ENCODE data around the gene TMED5. TPM values are rescaled to one million over a fixed set of nuclear protein-coding genes. Genes with fewer than 3 reads are reported as not detected.
"Not testable (repeated sequence)": the region's sequence is repeated elsewhere in the genome, so short reads cannot be mapped to it uniquely, and the experiment has no call there.

Gene TMED5
- total RNA-seq: 59.9 TPM
- long read RNA-seq, full-length matches to known transcripts: 57 of 61 reads
- long read RNA-seq, partial matches to known transcripts: 0 of 61 reads
- long read RNA-seq, other reads (novel, unspliced or antisense): 4 of 61 reads

DNA sequence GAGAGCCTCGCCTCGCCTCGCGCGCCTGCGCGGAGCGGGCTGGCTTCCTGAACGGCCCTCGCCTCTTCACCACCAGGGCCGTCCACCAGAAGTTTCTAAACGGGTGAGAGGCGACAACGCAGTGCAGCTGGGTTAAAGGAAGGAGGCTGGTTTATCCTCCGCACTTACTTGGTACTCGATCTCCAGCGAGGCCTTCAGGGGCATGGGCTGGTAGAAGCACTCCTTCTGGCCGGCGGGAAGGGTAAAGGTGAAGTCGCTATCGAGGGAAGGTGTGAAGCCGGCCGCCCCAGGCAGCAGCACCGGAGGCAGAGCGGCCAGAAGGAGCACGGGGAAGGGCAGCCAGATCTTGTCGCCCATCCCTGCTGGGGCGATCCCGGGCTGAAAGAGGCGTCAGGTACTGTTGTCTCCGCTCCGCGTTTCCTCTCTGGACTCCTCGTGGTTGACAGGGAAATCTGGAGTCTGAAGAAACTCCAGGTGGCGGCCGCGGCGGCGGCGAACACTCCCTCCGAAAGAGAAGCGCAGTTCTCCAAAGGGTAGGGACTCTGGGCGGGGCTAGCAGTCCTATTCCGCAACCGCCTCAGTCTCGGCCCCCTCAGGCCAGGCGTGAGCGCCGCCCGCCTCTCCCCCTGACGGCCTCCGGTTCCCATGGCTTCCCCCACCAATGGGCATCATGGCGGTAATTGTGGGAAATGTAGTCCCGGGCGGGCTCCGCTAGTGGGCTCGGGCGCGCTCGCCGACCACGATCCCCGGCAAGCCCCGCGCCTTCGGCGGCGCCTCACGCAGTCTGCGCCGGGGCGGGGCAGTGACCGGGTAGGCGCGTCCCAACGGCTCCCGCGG lies at the start of gene TMED5:
TSS of gene TMED5 (minus strand) at position 528 of the 837 bp plus-strand sequence. CDS start at position 357, 171 bp downstream.
- DNase-seq (ENCODE audit: missing footprints) (peak; percentile 98), ATAC-seq (peak; percentile 99)
- intact Hi-C loops (cut with DNase I): loop anchor here (1.0 kb wide), 1 partner anchor 101 kb away; the partner anchor contains the start of gene MTF2

DNA sequence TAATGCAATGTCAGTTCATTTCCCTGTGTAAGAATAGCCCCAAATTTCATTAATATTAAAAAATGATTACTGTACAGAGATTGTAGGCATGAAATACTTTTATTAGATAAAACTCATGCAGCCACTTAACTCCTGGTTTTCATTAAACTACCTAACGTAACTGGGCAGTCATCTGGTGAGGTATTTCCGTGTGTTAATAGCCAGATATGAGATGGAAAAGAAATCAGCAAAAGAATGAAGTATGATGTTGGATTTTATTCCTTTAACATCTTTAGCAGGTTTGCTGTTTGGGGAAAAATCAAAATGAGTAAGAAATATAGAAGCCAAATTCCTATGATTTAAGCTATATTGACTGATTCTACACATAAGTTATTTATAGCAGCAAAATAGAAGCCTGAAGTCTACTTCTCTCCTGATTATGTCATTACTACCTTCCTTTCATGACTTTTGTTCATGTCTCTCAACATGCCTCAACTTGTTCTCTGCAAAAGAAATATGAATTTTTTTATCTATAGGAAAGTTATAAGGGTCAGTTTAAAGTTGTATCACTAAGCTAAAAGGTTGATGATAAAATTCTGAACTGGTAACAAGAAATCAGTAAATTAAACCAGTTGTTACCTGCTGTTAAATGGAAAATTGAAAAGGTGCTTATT lies 42.9 kb upstream of the TMED5 start:
- ATAC-seq: no peak
- intact Hi-C loops (cut with DNase I): no loop called here
- no peak for DNase-seq (ENCODE audit: missing footprints)

DNA sequence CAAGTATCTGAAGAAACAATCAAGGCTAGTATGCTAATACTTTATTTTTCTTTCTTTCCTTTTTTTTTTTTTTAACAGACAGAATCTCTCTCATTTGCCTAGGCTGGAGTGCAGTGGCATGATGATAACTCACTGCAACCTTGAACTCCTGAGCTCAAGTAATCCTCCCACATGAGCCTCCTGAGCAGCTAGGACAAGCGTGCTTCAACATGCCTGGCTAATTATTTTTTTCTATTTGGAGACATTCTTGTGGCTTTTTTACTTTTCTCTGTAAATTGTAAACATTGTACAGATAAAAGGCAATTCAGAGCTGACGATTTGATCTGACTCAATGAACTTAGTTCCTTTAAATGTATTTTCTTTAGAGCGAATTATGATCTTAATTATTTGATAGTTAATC lies 41.7 kb upstream of the TMED5 start:
- DNase-seq (ENCODE audit: missing footprints) (no peak), ATAC-seq (no peak)
- intact Hi-C loops (cut with DNase I): no loop called here

DNA sequence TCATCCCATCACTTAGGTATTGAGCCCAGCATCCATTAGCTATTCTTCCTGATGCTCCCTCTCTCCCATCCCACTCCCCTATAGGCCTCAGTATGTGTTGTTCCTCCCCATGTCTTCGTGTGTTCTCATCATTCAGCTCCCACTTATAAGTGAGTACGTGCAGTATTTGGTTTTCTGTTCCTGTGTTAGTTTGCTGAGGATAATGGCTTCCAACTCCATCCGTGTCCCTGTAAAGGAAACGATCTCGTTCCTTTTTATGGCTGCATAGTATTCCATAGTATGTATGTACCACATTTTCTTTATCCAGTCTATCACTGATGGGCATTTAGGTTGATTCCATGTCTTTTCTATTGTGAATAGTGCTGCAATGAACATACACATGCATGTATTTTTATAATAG lies 40.5 kb upstream of the TMED5 start:
- intact Hi-C loops (cut with DNase I); ATAC-seq; DNase-seq (ENCODE audit: missing footprints): not testable (repeated sequence)

DNA sequence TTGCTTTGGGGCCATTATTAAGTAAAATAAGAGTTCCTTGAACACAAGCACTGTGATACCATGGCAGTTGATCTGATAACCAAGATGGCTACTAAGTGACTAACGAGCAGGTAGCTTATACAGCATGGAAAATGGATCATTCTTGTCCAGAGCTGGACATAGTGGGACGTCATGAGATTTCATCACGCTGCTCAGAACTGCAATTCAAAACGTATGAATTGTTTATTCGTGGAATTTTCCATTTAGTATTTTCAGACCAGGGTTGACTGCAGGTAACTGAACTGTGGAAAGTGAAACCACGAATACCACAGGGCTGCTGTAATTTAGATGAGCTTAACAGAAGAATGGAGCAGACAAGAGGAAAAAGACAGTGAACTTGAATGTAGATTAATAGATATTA lies 39.2 kb upstream of the TMED5 start:
- intact Hi-C loops (cut with DNase I): no loop called here
- ATAC-seq: no peak
- no peak for DNase-seq (ENCODE audit: missing footprints)

DNA sequence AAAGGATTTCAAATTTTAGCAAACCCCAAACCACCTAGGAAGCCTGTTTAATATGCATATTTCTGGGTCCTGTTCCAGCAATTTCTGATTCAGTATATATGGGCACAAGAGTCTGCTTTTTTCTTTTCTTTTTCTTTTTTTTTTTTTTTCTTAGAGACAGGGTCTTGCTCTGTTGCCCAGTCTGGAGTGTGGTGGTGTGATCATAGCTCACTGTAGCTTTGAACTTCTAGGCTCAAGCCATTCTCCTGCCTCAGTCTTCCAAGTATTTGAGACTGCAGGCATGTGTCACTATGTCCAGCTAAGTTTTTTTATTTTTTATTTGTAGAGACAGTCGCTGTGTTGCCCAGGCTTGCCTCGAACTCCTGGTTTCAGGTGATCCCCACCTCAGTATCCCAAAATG lies 35.1 kb upstream of the TMED5 start:
- intact Hi-C loops (cut with DNase I): no loop called here
- no peak for ATAC-seq
- DNase-seq (ENCODE audit: missing footprints): no peak

DNA sequence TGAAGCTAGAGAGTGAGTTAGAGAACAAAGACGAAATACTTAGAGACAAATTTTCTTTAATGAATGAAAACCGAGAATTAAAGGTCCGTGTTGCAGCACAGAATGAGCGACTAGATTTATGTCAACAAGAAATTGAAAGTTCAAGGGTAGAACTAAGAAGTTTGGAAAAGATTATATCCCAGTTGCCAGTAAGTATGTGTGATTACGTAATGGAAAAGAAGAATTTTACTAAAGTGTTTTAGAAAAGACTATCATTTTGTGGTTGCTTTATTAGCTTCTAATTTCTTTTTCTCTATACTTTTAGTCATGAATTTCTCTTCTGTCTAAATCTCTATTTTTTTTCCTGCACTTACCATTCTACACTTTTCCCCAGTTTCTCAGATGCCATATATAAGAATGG lies 27.0 kb upstream of the TMED5 start:
- DNase-seq (ENCODE audit: missing footprints): no peak
- intact Hi-C loops (cut with DNase I): no loop called here

DNA sequence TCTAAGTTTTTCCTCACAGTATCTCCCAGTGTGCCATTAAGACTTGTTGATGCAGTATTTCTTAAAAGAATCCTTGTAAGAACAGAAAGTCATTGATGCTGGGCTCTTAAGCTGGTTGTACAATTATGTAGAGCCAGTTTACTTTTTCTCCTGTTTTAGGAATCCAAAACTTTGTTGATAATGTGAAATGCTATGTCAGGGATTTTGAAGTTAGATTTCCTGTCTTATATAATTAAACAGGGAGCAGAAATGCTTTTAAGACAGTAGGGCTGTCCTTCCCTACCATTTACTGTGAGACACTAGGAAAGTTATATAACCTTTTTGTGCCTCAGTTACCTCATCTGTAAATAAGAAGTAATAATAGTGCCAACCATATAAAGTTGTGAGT lies 26.3 kb upstream of the TMED5 start:
- intact Hi-C loops (cut with DNase I): no loop called here
- no peak for DNase-seq (ENCODE audit: missing footprints)
- no peak for ATAC-seq

More for the DNA sequence above, 27.0 kb upstream of the TMED5 start:
- no peak for ATAC-seq

DNA sequence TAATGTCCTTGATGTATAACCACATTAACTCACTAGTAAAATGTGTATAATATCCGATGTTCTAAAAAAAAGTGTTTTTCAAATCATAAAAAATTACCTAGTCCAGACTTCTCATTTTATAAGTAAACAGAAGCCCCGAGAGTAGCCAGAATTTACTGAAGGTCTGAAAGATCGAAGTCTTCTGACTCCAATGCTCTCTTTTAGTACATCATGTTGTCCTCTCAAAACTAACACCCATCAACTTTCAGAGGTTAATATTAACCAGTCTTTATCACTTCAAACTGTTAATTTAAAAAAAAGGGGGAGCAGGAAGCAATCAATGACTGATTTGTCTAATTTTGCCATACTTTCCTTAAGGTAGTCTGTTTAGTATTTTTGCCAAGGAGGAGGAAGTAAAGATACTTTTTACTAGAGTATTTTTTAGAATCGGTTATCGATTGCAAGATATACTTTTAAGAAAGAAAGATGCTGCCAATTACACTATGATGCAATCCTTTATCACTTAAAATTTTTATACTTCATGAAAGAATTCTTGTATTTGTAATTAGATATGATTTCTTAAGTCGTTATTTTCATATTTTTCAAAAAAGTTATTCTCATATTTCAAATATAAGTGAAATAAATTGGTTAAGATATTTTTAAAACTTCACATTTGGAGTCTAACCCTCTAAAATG lies 25.8 kb upstream of the TMED5 start:
- DNase-seq (ENCODE audit: missing footprints): no peak
- intact Hi-C loops (cut with DNase I): no loop called here
- ATAC-seq: no peak

DNA sequence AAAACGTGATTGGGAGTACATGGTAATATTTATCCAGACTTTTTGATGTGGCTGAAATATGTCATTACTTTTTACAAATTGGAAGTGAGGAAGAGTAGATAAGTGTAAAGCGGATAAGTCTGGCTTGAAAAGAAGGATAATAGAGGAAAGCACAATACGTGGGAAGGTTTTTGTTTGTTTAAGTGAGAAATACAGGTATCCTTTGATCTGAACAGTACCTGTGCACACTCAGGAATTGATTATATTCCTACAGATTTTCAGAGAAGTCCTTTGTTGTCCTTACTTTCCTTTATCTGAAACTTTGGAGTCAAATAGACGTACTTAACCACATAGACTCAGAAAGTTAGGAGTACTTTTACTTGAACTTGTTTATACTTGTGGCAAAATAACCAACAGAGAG lies 20.5 kb upstream of the TMED5 start:
- no peak for ATAC-seq

DNA sequence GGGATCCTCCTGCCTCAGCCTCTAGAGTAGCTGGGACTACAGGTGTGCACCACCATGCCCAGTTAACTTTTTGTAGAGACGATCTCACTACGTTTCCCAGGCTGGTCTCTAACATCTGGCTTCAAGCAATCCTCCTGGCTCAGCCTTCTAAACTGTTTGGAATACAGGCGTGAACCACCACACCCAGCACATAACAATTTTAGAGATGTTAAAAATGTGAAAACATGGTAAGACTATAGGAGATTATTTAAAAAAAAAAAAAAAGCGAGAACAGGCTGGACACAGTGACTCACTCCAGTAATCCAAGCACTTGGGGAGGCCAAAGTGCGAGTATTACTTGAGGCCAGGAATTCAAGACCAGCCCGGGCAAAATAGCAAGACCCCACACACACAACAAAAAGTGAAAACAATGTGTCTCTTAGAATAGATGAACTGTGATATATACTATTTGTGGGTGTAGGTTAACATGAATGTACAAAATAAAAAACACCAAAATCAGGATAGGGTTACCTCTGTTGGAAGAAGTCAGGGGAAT lies 19.9 kb upstream of the TMED5 start:
- ATAC-seq: no peak
- intact Hi-C loops (cut with DNase I): no loop called here
- DNase-seq (ENCODE audit: missing footprints): no peak

More for the DNA sequence above, 20.5 kb upstream of the TMED5 start:
- intact Hi-C loops (cut with DNase I): no loop called here
- no peak for DNase-seq (ENCODE audit: missing footprints)

DNA sequence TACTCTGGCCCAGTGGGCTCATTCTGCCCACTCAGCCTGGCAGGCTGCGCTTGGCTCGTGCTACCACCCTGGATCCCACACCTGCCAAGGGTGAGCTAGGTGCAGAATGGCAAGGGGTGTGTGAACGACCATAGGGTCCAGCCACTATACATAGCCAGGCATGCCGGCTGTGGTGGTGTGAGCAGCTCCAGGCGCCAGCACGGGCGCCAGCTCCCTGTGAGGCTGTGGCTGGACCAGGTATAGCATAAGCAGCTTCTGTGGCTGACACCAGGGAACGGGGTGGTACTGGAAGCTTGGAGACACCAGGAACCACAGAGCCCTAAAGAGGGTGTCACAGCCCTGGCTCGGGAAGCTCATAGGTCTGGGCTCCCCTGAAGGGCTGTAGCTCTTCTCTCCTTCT lies 18.9 kb upstream of the TMED5 start:
- intact Hi-C loops (cut with DNase I): no loop called here
- ATAC-seq: no peak
- DNase-seq (ENCODE audit: missing footprints): no peak

DNA sequence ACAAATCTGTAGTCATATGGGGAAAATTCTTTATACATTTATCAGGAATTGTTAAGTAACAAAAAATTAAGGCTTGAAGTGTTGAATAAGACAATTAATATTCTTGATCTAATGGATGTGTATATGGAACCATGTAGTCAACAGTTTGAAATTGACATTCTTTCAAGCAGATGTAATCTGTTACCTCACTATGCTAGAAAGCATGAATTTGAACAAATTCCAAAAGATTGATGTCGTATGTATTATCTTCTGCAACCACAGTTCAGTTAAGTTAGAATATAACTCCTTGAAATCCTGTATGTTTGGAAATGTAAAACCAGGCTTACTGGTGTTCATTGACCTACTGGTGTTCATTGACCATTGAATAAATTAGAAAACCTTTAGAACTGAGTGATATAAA lies 16.4 kb upstream of the TMED5 start:
- ATAC-seq (no peak), DNase-seq (ENCODE audit: missing footprints) (no peak)
- intact Hi-C loops (cut with DNase I): no loop called here

DNA sequence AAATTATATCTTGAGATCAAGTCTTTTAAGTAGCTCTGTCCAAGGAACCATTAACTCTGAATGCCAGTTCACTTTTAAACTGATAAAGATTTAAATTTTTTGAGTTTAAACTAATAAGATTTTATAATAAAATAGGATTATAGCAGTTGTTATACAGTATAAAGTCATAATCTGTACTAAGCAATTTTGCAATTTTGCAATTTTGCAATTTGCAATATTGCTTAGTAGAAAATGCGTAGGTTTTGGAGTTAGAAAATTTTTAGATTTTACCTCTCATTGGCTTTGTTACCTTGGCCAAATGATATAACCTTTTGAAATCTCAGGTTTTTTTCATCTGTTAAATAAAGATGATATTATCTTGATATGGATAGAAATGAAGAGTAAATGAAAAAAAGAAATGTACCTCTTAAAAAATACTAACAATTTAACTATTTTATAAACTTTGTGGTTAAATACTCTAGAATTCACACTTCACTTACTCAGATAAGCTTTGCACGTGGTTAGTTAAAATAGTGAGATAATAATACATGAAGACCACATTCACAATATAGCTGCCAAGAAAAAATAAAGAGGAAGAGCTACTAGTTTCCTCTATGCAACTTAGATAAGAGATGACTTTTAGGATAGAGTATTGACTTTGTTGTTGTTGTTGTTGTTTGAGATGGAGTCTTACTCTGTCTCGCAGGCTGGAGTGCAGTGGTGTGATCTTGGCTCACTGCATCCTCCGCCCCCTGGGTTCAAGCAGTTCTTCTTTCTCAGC lies 14.2 kb upstream of the TMED5 start:
- DNase-seq (ENCODE audit: missing footprints) (no peak), ATAC-seq (no peak)
- intact Hi-C loops (cut with DNase I): no loop called here

DNA sequence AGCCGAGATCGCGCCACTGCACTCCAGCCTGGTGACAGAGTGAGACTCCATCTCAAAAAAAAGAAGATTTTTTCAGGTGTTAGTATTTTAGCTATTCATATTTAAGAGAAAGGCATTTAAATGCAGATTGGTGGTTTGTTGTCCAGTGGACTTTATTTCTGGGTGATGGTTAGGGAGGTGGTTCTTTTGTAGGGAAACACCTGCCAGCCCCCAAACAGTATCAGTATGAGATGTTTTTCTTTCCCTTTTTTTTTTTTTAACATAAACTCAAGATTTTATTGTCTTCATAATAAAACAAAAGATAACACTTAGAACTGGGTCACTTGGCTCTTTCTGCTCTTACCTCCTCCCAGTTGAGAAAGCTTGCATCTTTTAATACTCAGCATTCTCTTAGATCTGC lies 10.2 kb upstream of the TMED5 start:
- DNase-seq (ENCODE audit: missing footprints) (no peak), ATAC-seq (no peak)
- intact Hi-C loops (cut with DNase I): no loop called here

DNA sequence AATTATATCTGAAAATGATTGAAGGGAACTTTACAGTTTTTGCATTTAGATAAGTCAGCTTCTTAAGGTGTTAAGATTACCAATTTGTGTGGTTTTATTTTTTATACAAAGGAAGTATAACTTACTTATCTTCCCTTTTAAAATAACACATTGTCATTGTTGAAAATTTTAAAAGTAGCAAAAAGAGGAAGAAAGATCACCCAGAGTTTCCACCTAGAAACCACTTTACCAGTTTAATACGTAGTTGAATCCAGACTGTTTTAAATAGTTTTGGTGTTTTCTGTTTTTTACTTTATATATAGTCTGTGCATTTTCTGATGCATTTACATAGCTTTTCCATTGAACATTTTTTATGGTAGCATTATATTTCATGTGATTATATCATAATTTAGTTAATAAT lies 6.5 kb upstream of the TMED5 start:
- no peak for ATAC-seq
- intact Hi-C loops (cut with DNase I): no loop called here

DNA sequence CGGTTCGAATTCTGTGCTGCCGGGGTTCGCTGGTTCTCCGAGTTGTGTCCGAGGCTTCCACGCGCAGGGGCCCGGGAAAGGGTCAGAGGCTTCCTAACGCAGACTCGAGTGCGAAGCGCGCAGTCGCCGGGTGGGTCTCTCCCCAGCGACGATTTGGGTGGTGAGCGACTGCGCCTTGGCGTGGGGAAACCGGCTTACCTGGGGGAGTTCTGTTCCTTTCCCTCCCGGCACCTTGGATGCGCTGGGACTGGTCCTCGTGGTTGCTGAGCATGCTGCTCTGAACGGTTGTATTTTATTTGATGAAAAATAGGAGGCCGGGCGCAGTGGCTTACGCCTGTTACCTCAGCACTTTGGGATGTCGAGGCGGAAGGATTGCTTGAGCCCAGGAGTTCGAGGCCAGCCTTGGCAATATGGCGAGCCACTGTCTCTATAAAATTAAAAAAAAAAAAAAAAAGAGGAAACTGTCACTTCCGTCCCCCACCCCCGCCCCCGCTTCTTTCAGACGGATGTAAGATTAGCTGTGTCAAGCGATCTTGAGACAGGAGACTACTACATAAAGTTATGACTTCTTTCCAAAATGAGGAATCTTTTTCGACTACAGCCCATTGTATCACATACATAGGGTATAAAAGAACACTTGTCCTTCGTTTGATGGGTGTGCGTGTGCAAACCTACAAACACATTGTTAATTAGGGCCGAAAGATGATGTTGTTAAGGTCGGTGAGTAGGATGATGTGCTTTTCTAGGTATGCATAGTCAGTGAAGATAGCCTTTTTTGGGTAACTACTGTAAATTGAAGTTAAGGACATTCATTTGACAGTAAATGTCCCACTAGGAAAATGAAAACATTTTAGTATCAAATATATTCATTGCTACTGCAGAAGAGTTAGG lies 755 bp upstream of the TMED5 start, which contains the start of gene CCDC18:
TSS of gene CCDC18 (plus strand) at position 2 of the 891 bp plus-strand sequence. CDS start 2,638 bp downstream, outside the sequence.
- DNase-seq (ENCODE audit: missing footprints) (no peak), ATAC-seq (no peak)
- intact Hi-C loops (cut with DNase I): loop anchor here (1.0 kb wide), 1 partner anchor 102 kb away; the partner anchor contains the start of gene MTF2

More for the DNA sequence above, 6.5 kb upstream of the TMED5 start:
- DNase-seq (ENCODE audit: missing footprints): no peak
